Measurements from ENCODE around the gene RREB1. TPM values are rescaled to one million over a fixed set of nuclear protein-coding genes. Genes with fewer than 3 reads are reported as not detected.

The RREB1 gene
- total and polyA plus RNA-seq, 2 of the 4 experiments (the other 2 are of a cell fraction): 8.4 to 14.5 TPM

GRCh38 chr6:7215131-7215530 is 107.4 kb downstream of the RREB1 start:
- peak overlapping the region; percentile 77; the same call in 1 of the 2 replicates for H3K14ac ChIP-seq (replicated peaks; ENCODE audit: low read depth, low read length)
- peak; percentile 70 for DNase-seq
- peaks cover 53% of the 10 kb centered on the region for H3K36me3 ChIP-seq (ENCODE audit: control insufficient read depth, insufficient read depth, low read length)

More at GRCh38 chr6:7215131-7215530, 107.4 kb downstream of the RREB1 start:
- H3K4ac ChIP-seq (ENCODE audit: low read depth, low read length): peak overlapping the region; percentile 43; the same call in 1 of the 2 replicates
- no peaks in the 10 kb centered on the region for H3K27me3 ChIP-seq (ENCODE audit: control insufficient read depth, insufficient read depth, low read length)
- no peak overlapping the region for H2BK5ac ChIP-seq (ENCODE audit: low read depth, low read length, poor library complexity, severe bottlenecking)
- H2BK20ac ChIP-seq (ENCODE audit: low read depth, low read length): peak overlapping the region; percentile 20; the same call in 1 of the 2 replicates
- H2AFZ ChIP-seq (replicated peaks; ENCODE audit: low read length, poor library complexity): no peak overlapping the region
- no peak overlapping the region; the same call in 2 of the 3 replicates for H2BK15ac ChIP-seq (ENCODE audit: low read depth, low read length)
- POLR2A ChIA-PET (ENCODE audit: unreplicated experiment): no interaction called here
- no peak overlapping the region for H2AK5ac ChIP-seq (ENCODE audit: low read depth, low read length)
- no peak overlapping the region for H3K18ac ChIP-seq (ENCODE audit: low read depth, low read length)
- H4K8ac ChIP-seq (ENCODE audit: low read depth in 2 of 2, low read length in 2 of 2): peak overlapping the region in 1 of 2 experiments; percentile 32; a peak in 1 of 4 replicates
- CTCF ChIA-PET: interaction anchor here (0.7 kb wide), 1 partner anchor 538 kb away, joined by 3 read pairs; no protein-coding TSS in a partner anchor
- H2AK9ac ChIP-seq (replicated peaks; ENCODE audit: low read depth, low read length, poor library complexity): peak overlapping the region; percentile 15
- peak overlapping the region; percentile 62; the same call in 1 of the 2 replicates for H4K91ac ChIP-seq (ENCODE audit: insufficient read depth, low read depth, low read length)
- H4K20me1 ChIP-seq (ENCODE audit: insufficient read depth, low read length): peaks cover 27% of the 10 kb centered on the region
- TF ChIP-seq MXI1 (IDR thresholded peaks at IDR 0.05; ENCODE audit: borderline replicate concordance, low read depth, low read length) (no peak), RCOR1 (IDR thresholded peaks at IDR 0.05; ENCODE audit: insufficient replicate concordance, low read length) (no peak), SMC3 (IDR thresholded peaks at IDR 0.05; ENCODE audit: low read depth, low read length) (no peak), USF2 (IDR thresholded peaks at IDR 0.05; ENCODE audit: low read depth, low read length) (0 out of 2 replicates have a peak, but pooled peaks have one; percentile 18), BHLHE40 (IDR thresholded peaks at IDR 0.05; ENCODE audit: low read depth, low read length) (peak; percentile 91), CEBPB (IDR thresholded peaks at IDR 0.05; ENCODE audit: low read depth, low read length) (no peak)
- H3K9me3 ChIP-seq (ENCODE audit: control insufficient read depth, insufficient read depth, low read length): no peaks in the 10 kb centered on the region
- ATAC-seq (ENCODE audit: low read depth): peak; percentile 59
- no peak overlapping the region for H3K56ac ChIP-seq (ENCODE audit: extremely low read depth, insufficient read depth, low read length)
- no peak overlapping the region; the same call in 1 of the 2 replicates for H2BK120ac ChIP-seq (ENCODE audit: low read depth, low read length)
- whole genome bisulfite sequencing, 2 experiments (ENCODE audit: extremely low coverage in 2 of 2, insufficient read length in 1 of 2): 78% methylated on average over 2 of the region's 8 CpGs; no CpG with 5 or more reads in 1 of the 2 experiments
- dilution Hi-C loops (cut with HindIII; ENCODE audit: low sequenced_read_pairs, unreplicated experiment): no loop called here
- no peak overlapping the region for H3K23ac ChIP-seq (ENCODE audit: low read depth, low read length)
- in situ Hi-C loops (cut with MboI; ENCODE audit: low sequenced_read_pairs): no loop called here
- H4K5ac ChIP-seq (ENCODE audit: low read depth, low read length): no peak overlapping the region
- no TSS peak for BruUV-seq (replicated peaks)
- H3K27ac ChIP-seq (ENCODE audit: insufficient read depth, low read length): no peak overlapping the region
- H3K9ac ChIP-seq (ENCODE audit: low read depth, low read length): no peak overlapping the region
- H3K79me1 ChIP-seq (ENCODE audit: low read depth in 1 of 2, low read length in 2 of 2): peaks cover 31 to 78% of the 10 kb centered on the region in 2 experiments
- peaks cover 24% of the 10 kb centered on the region for H3K4me1 ChIP-seq (ENCODE audit: control insufficient read depth, insufficient read depth, low read length)
- peaks cover 26% of the 10 kb centered on the region for H3K9me1 ChIP-seq (ENCODE audit: insufficient read depth, low read length)
- no peak overlapping the region for H3K4me3 ChIP-seq (ENCODE audit: insufficient read depth, low read depth, low read length)
- intact Hi-C loops (cut with micrococcal nuclease): loop anchor here (5.0 kb wide), 1 partner anchor 108 kb away; the partner anchor contains the start of gene RREB1
- no peak overlapping the region for H3K4me2 ChIP-seq (ENCODE audit: low read depth, low read length)
